ENCODE measurements around the gene MAP4.

The MAP4 gene

GRCh38 chr3:47996440-47996839 is 19.8 kb downstream of the MAP4 start:
- TF ChIP-seq CTCF (IDR thresholded peaks at IDR 0.05), result no peak
- DNase-seq (ENCODE audit: low spot score), result no peak
- H3K4me3 ChIP-seq, result no peak overlapping the region
- H3K27ac ChIP-seq, result no peak overlapping the region

- TF ChIP-seq CTCF (IDR thresholded peaks at IDR 0.05), result no peak
- no peak overlapping the region for H3K4me3 ChIP-seq
- no peak overlapping the region for H3K27ac ChIP-seq
- DNase-seq (ENCODE audit: low spot score), result no peak
Observed at GRCh38 chr3:47994180-47994579, 22.0 kb downstream of the MAP4 start.

GRCh38 chr3:47991341-47991740 is 24.9 kb downstream of the MAP4 start:
- no peak for DNase-seq (ENCODE audit: low spot score)
- Histone ChIP-seq H3K4me3 (no peak overlapping the region), H3K27ac (no peak overlapping the region)
- no peak for TF ChIP-seq CTCF (IDR thresholded peaks at IDR 0.05)

GRCh38 chr3:47989981-47990440 is 26.2 kb downstream of the MAP4 start:
- peak overlapping the region in 1 of 2 donors; percentile 23 for H3K27ac ChIP-seq
- TF ChIP-seq CTCF (IDR thresholded peaks at IDR 0.05), result peak; percentile 90
- peak; percentile 83 for DNase-seq (ENCODE audit: low spot score)
- no peak overlapping the region for H3K4me3 ChIP-seq

GRCh38 chr3:47985381-47985780 is 30.8 kb downstream of the MAP4 start:
- no peak overlapping the region for H3K4me3 ChIP-seq
- no peak for DNase-seq (ENCODE audit: low spot score)
- H3K27ac ChIP-seq, result peak overlapping the region in 1 of 2 donors; percentile 21
- TF ChIP-seq CTCF (IDR thresholded peaks at IDR 0.05), result no peak

GRCh38 chr3:47984075-47984728 is 32.0 kb downstream of the MAP4 start:
- DNase-seq (ENCODE audit: low spot score), result no peak
- H3K27ac ChIP-seq, result peak overlapping the region; percentile 18 to 29
- no peak for TF ChIP-seq CTCF (IDR thresholded peaks at IDR 0.05)
- no peak overlapping the region for H3K4me3 ChIP-seq

- no peak overlapping the region for H3K4me3 ChIP-seq
- no peak for DNase-seq (ENCODE audit: low spot score)
- TF ChIP-seq CTCF (IDR thresholded peaks at IDR 0.05), result no peak
- no peak overlapping the region for H3K27ac ChIP-seq
Observed at GRCh38 chr3:47980795-47981194, 35.4 kb downstream of the MAP4 start.
